GM10248 (cell line): ENCODE data around the gene ZNF302.

Source experiments
- CTCF ChIA-PET: fragments of 300-600 bp; sonication (Branson Sonifier 250); formaldehyde crosslinking; extraction: SDS; loops from one replicate; lab custom pipeline; 2021; ENCODE audit warnings: antibody characterized with exemption; lab: Yijun Ruan, JAX
- POLR2A ChIA-PET: fragments of 350-650 bp; sonication (Branson Sonifier 250); formaldehyde crosslinking; extraction: SDS; loops from one replicate; lab custom pipeline; 2020; ENCODE audit warnings: antibody characterized with exemption; lab: Yijun Ruan, JAX
- DNase-seq: peaks from one replicate; pipeline ENCODE4 v3.0.0; 2012; ENCODE audit errors: extremely low spot score
- TF ChIP-seq, protein P1 (sequence below): IDR thresholded peaks from 2 replicates; pipeline ENCODE4 v1.5.1; 2012; ENCODE audit warnings: mild to moderate bottlenecking, low read depth; ENCODE audit errors: extremely low read depth, missing control alignments, control extremely low read depth

The ZNF302 gene

DNA sequence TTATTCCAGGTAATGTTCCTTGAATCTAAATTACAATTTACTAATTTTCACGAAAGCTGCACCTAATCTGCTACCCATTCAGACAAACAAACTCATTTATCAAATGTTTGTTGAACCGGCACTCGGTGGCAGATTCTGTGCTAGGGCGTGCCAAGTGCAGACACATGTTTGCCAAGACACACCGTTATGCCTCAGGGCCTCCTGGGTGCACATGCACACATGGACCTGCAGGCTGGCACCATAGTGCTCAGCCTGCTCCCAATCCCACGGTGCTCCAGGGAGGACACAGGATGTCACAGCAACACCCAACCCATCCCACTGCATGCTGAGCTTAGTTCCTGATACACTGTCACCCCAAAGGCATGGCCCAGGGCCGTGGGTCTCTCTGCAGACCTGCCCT, 8.2 kb upstream of the ZNF302 start:
- POLR2A ChIA-PET, result no interaction called here
- TF ChIP-seq, protein P1, sequence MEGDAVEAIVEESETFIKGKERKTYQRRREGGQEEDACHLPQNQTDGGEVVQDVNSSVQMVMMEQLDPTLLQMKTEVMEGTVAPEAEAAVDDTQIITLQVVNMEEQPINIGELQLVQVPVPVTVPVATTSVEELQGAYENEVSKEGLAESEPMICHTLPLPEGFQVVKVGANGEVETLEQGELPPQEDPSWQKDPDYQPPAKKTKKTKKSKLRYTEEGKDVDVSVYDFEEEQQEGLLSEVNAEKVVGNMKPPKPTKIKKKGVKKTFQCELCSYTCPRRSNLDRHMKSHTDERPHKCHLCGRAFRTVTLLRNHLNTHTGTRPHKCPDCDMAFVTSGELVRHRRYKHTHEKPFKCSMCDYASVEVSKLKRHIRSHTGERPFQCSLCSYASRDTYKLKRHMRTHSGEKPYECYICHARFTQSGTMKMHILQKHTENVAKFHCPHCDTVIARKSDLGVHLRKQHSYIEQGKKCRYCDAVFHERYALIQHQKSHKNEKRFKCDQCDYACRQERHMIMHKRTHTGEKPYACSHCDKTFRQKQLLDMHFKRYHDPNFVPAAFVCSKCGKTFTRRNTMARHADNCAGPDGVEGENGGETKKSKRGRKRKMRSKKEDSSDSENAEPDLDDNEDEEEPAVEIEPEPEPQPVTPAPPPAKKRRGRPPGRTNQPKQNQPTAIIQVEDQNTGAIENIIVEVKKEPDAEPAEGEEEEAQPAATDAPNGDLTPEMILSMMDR, result no peak
- CTCF ChIA-PET, result no interaction called here
- no peak for DNase-seq

DNA sequence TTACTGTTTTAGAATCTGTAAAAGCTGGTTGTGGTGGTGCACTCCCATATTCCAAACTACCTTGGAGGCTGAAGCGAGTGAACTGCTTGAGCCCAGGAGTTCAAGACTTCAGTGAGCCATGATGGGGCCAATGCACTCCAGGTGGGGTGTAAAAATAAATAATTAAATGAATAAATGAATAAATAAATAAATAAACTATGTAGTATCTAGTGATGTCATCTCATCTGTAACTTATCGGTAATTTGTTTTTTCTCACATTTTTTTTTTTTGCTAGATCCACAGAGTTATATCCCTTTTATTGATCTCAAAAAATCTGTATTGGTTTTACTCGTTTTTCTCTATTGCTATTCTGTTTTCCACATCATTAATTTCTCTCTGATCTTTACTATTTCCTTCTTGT, 5.5 kb upstream of the ZNF302 start:
- TF ChIP-seq, protein P1, result no peak
- no peak for DNase-seq
- POLR2A ChIA-PET, result no interaction called here
- CTCF ChIA-PET, result interaction anchor here (1.1 to 2.4 kb wide), 3 partner anchors 9 to 32 kb away, joined by 3 to 14 read pairs (median 10); no protein-coding TSS in a partner anchor

DNA sequence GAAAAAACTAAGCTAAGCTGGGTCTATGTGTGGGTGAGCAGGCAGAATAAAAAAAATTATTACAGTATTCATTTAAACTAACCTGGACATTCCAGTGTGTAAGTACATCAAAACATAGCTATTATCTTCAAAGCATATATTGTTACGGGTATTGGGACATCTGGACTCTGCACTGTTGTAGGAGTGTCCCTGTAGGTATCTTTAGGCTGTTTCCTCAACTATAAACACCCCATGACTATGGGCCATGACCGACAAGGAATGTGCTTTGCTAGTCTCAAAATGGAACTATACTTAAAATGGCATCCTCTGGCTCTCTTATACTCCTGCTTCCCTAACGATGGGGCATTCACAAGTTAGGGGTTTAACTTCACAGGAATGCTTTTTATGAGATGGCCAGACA, 3.9 kb upstream of the ZNF302 start:
- CTCF ChIA-PET, result interaction anchor here (2.0 to 2.4 kb wide), 2 partner anchors 11 to 34 kb away, joined by 10 to 14 read pairs; no protein-coding TSS in a partner anchor
- TF ChIP-seq, protein P1, result no peak
- POLR2A ChIA-PET, result no interaction called here
- DNase-seq, result no peak

DNA sequence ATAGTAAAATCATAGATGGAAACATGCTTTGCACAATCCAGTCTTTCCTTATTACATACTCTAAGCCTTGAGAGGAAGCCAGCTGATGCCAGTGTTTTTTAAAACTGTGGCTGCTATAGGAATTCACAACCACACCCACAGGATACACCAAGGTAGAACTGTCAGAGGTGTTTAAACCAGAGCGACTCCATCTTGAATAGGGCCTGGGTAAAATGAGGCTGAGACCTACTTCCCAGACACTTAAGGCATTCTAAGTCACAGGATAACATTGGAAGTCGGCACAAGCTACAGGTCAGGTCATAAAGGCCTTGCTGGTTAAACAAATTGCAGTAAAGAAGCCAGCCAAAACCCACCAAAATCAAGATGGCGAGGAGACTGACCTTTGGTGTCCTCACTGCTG, 2.2 kb upstream of the ZNF302 start:
- no peak for DNase-seq
- ChIA-PET POLR2A (no interaction called here), CTCF (interaction anchor here (1.9 kb wide), 1 partner anchor 35 kb away, joined by 6 read pairs; no protein-coding TSS in a partner anchor)
- TF ChIP-seq, protein P1, result no peak

DNA sequence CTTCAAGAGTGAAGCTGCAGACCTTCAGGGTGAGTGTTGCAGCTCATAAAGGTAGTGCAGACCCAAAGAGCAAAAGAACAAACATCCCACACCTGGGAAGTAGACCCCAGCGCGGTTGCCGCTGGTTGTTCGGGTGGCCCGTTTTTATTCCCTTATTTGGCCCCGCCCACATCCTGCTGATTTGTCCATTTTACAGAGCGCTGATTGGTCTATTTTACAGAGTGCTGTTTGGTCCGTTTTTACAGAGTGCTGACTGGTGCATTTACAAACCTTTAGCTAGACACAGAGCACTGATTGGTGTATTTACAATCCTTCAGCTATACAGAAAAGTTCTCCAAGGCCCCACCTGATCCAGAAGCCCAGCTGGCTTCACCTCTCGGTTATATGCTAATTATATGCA, 1.6 kb upstream of the ZNF302 start:
- TF ChIP-seq, protein P1, result no peak
- ChIA-PET CTCF (interaction anchor here (1.9 kb wide), 1 partner anchor 36 kb away, joined by 6 read pairs; no protein-coding TSS in a partner anchor), POLR2A (no interaction called here)
- DNase-seq, result no peak

DNA sequence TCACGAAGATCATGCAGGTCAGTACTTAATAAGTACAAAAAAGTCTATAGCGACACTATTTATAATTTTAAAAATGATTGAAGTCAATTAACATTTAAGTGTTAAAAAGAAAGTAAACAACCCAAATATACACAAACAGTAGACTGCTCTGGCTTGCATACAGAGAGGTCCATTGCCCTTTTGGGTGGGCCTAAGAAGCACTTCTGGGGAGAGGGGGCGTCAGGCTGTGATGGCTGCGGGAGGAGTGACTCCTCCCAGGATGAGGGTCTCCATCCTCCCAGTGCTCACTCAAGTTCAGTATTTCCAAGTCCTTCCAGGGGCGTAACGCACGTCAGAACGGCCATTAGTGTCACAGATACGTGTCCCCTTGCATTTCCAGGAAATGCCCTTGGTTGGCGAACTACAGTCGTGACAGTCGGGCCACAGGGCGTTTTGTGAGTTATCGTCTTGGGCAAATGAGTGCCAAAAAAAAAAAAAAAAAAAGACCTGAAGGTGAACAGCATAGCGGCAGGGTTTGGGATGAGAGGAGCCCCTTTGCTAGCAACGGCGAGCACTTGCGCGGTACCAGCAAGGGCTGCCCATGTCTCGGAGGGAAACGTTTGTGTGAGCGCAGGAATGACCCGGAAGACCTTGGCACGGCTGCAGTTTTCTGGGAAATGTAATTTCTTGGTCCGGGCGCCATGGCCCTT, 637 bp upstream of the ZNF302 start, which contains the start of gene SCGB2B2:
Gene SCGB2B2 (minus strand): TSS at position 463 of the 689 bp plus-strand sequence. CDS start 82,596 bp downstream, outside the sequence.
- ChIA-PET CTCF (interaction anchor here (1.2 to 1.9 kb wide), 2 partner anchors 15 to 37 kb away, joined by 3 to 6 read pairs; no protein-coding TSS in a partner anchor), POLR2A (no interaction called here)
- TF ChIP-seq, protein P1, result no peak
- DNase-seq, result no peak
